Skeletal muscle tissue (tissue), 4 donors: Measurements from ENCODE around the gene MPL. TPM values are rescaled to one million over a fixed set of nuclear protein-coding genes. Genes with fewer than 3 reads are reported as not detected.

Source experiments
- H3K27ac ChIP-seq: one replicate; pipeline ENCODE4 v1.7.0; 2013; ENCODE audit warnings: mild to moderate bottlenecking, low read depth, low read length, inconsistent platforms
- H3K27me3 ChIP-seq, 3 donors: one replicate each; pipeline ENCODE4 v1.7.0; 2013; ENCODE audit warnings: low read length in 3 of 3; ENCODE audit not compliant: control insufficient read depth in 3 of 3, insufficient read depth in 3 of 3
- H3K36me3 ChIP-seq, 3 donors: one replicate each; pipeline ENCODE4 v1.7.0; 2013; ENCODE audit warnings: low read length in 3 of 3; ENCODE audit not compliant: control insufficient read depth in 3 of 3, insufficient read depth in 3 of 3
- H3K4me1 ChIP-seq, 3 donors: one replicate each; pipeline ENCODE4 v1.7.0; 2013; ENCODE audit warnings: low read length in 3 of 3, mild to moderate bottlenecking in 3 of 3; ENCODE audit not compliant: control insufficient read depth in 3 of 3, insufficient read depth in 3 of 3
- H3K4me3 ChIP-seq, 3 donors: one replicate each; pipeline ENCODE4 v1.7.0; 2013; ENCODE audit warnings: low read length in 3 of 3
- H3K9ac ChIP-seq, 3 donors: one replicate each; pipeline ENCODE4 v1.7.0; 2013; ENCODE audit warnings: low read length in 3 of 3, mild to moderate bottlenecking in 3 of 3, moderate library complexity in 2 of 3, low read depth in 1 of 3
- H3K9me3 ChIP-seq, 3 donors: one replicate each; pipeline ENCODE4 v1.7.0; 2013; ENCODE audit warnings: low read length in 3 of 3; ENCODE audit not compliant: control insufficient read depth in 3 of 3
- total RNA-seq: library from RNA; depleted of rRNA; stranded (reverse); fragments of >200 nt; gene quantifications from one replicate; pipeline ENCODE4 v1.2.3, GENCODE V29; 2014
- donor health status: Osteomylitis.

The MPL gene
- total RNA-seq, 1 donor from 2014 or later = not detected

- no peak overlapping the region for H3K9ac ChIP-seq
- H3K4me1 ChIP-seq = peaks cover 10 to 16% (median 13%) of the 10 kb centered on the region in 3 donors
- no peak overlapping the region for H3K4me3 ChIP-seq
- H3K36me3 ChIP-seq = peaks cover 42 to 48% (median 42%) of the 10 kb centered on the region in 3 donors
- H3K27me3 ChIP-seq = no peaks in the 10 kb centered on the region
- H3K9me3 ChIP-seq = no peaks in the 10 kb centered on the region
- H3K27ac ChIP-seq = no peak overlapping the region
Observed at GRCh38 chr1:43360616-43361015, 23.0 kb downstream of the MPL start.

GRCh38 chr1:43363283-43363934, 25.8 kb downstream of the MPL start:
- Histone ChIP-seq H3K9me3 (no peaks in the 10 kb centered on the region), H3K36me3 (peaks cover 42 to 51% (median 44%) of the 10 kb centered on the region in 3 donors), H3K4me3 (no peak overlapping the region)

GRCh38 chr1:43363935-43364525, 26.4 kb downstream of the MPL start:
- peaks cover 21 to 27% (median 26%) of the 10 kb centered on the region in 3 donors for H3K4me1 ChIP-seq
- no peaks in the 10 kb centered on the region for H3K9me3 ChIP-seq
- H3K9ac ChIP-seq = no peak overlapping the region
- H3K4me3 ChIP-seq = no peak overlapping the region
- peaks cover 42 to 51% (median 44%) of the 10 kb centered on the region in 3 donors for H3K36me3 ChIP-seq
- no peak overlapping the region for H3K27ac ChIP-seq
- H3K27me3 ChIP-seq = no peaks in the 10 kb centered on the region

More at GRCh38 chr1:43363283-43363934, 25.8 kb downstream of the MPL start:
- no peaks in the 10 kb centered on the region for H3K27me3 ChIP-seq
- H3K4me1 ChIP-seq = peaks cover 18 to 23% (median 21%) of the 10 kb centered on the region in 3 donors
- H3K9ac ChIP-seq = no peak overlapping the region
- H3K27ac ChIP-seq = no peak overlapping the region

GRCh38 chr1:43365678-43366077, 28.1 kb downstream of the MPL start:
- H3K36me3 ChIP-seq = peaks cover 44 to 48% (median 44%) of the 10 kb centered on the region in 3 donors
- no peak overlapping the region for H3K27ac ChIP-seq
- peak overlapping the region in 1 of 3 donors; percentile 22 for H3K4me3 ChIP-seq
- peak overlapping the region in 1 of 3 donors; percentile 40 for H3K9ac ChIP-seq
- H3K27me3 ChIP-seq = no peaks in the 10 kb centered on the region
- H3K4me1 ChIP-seq = peaks cover 19 to 22% (median 20%) of the 10 kb centered on the region in 3 donors
- no peaks in the 10 kb centered on the region for H3K9me3 ChIP-seq

GRCh38 chr1:43366179-43366578, 28.6 kb downstream of the MPL start:
- Histone ChIP-seq H3K27ac (no peak overlapping the region), H3K4me1 (peaks cover 19 to 22% (median 20%) of the 10 kb centered on the region in 3 donors), H3K4me3 (no peak overlapping the region), H3K36me3 (peaks cover 40 to 43% (median 43%) of the 10 kb centered on the region in 3 donors), H3K27me3 (no peaks in the 10 kb centered on the region), H3K9me3 (no peaks in the 10 kb centered on the region), H3K9ac (peak overlapping the region in 1 of 3 donors; percentile 40)

- Histone ChIP-seq H3K4me1 (peaks cover 19 to 22% (median 20%) of the 10 kb centered on the region in 3 donors), H3K27me3 (no peaks in the 10 kb centered on the region), H3K27ac (peak overlapping the region; percentile 79), H3K36me3 (peaks cover 36 to 43% (median 38%) of the 10 kb centered on the region in 3 donors), H3K9ac (peak overlapping the region; percentile 73 to 91 (median 79)), H3K4me3 (peak overlapping the region; percentile 76 to 80 (median 78)), H3K9me3 (no peaks in the 10 kb centered on the region)
Observed at GRCh38 chr1:43366601-43367025, 29.0 kb downstream of the MPL start.

- peaks cover 32 to 38% (median 32%) of the 10 kb centered on the region in 3 donors for H3K36me3 ChIP-seq
- peak overlapping the region; percentile 79 for H3K27ac ChIP-seq
- H3K9ac ChIP-seq = peak overlapping the region; percentile 73 to 91 (median 79)
- H3K4me3 ChIP-seq = peak overlapping the region; percentile 76 to 80 (median 78)
- H3K9me3 ChIP-seq = no peaks in the 10 kb centered on the region
- peaks cover 19 to 22% (median 20%) of the 10 kb centered on the region in 3 donors for H3K4me1 ChIP-seq
- H3K27me3 ChIP-seq = no peaks in the 10 kb centered on the region
Observed at GRCh38 chr1:43367026-43367903, 29.6 kb downstream of the MPL start.

- peak within 1 kb of the TSS; percentile 78 to 82 (median 80) for H3K4me3 ChIP-seq
- peaks cover 26 to 38% (median 27%) of the 10 kb centered on the region in 3 donors for H3K36me3 ChIP-seq
- no peaks in the 10 kb centered on the region for H3K9me3 ChIP-seq
- H3K27me3 ChIP-seq = no peaks in the 10 kb centered on the region
- peaks cover 19 to 24% (median 20%) of the 10 kb centered on the region in 3 donors for H3K4me1 ChIP-seq
- H3K27ac ChIP-seq = peak within 1 kb of the TSS; percentile 79
- peak within 1 kb of the TSS; percentile 79 to 91 (median 81) for H3K9ac ChIP-seq
Observed at GRCh38 chr1:43367904-43368645, 30.5 kb downstream of the MPL start, which contains the start of gene ELOVL1. Gene ELOVL1 (minus strand): TSS chr1:43368011. CDS start chr1:43365609, 2,402 bp downstream.

GRCh38 chr1:43368646-43369020, 31.0 kb downstream of the MPL start:
- Histone ChIP-seq H3K27me3 (no peaks in the 10 kb centered on the region), H3K36me3 (peaks cover 22 to 32% (median 22%) of the 10 kb centered on the region in 3 donors), H3K9ac (peak overlapping the region; percentile 79 to 91 (median 81)), H3K4me3 (peak overlapping the region; percentile 72 to 82 (median 80)), H3K27ac (peak overlapping the region; percentile 75), H3K4me1 (peaks cover 19 to 30% (median 20%) of the 10 kb centered on the region in 3 donors), H3K9me3 (no peaks in the 10 kb centered on the region)
